ENCODE measurements around the gene C1S.

DNA sequence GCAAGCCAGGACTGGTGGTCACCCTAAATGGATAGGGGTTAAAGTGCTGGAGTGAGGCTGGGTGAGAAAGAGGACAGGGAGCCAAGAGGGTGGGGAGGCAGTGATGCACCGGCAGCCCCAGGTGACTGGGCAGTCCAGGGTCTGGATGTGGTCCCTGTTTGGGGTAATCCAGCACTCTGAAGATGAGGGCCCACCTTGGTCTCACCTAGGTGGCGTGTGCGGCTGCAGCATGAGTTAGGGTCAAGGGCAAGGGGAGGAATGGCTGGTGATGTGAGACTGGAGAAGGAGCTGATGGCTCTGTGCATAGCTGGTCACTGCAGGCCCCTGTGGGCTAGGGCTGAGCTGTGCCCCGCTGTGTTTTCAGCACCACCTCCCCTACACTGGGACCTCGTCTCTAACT lies 50.1 kb downstream of the C1S start:
- TF ChIP-seq RARB (CRISPR knock-in tag; IDR thresholded peaks at IDR 0.05) (no peak), ARNTL (CRISPR knock-in tag; IDR thresholded peaks at IDR 0.05; ENCODE audit: borderline replicate concordance, low read depth) (no peak), ISL1 (CRISPR knock-in tag; IDR thresholded peaks at IDR 0.05) (no peak), ZNF8 (CRISPR knock-in tag; IDR thresholded peaks at IDR 0.05) (no peak), PPARA (CRISPR knock-in tag; IDR thresholded peaks at IDR 0.05; ENCODE audit: borderline replicate concordance) (no peak), ZNF565 (CRISPR knock-in tag; conservative IDR thresholded peaks at IDR 0.05; ENCODE audit: low read depth) (no peak), ZFP3 (CRISPR knock-in tag; IDR thresholded peaks at IDR 0.05) (no peak), BACH2 (CRISPR knock-in tag; IDR thresholded peaks at IDR 0.05; ENCODE audit: borderline replicate concordance) (no peak), TCF4 (CRISPR knock-in tag; IDR thresholded peaks at IDR 0.05; ENCODE audit: borderline replicate concordance) (no peak), GLIS3 (CRISPR knock-in tag; IDR thresholded peaks at IDR 0.05) (no peak)
- TF ChIP-seq, protein P1, sequence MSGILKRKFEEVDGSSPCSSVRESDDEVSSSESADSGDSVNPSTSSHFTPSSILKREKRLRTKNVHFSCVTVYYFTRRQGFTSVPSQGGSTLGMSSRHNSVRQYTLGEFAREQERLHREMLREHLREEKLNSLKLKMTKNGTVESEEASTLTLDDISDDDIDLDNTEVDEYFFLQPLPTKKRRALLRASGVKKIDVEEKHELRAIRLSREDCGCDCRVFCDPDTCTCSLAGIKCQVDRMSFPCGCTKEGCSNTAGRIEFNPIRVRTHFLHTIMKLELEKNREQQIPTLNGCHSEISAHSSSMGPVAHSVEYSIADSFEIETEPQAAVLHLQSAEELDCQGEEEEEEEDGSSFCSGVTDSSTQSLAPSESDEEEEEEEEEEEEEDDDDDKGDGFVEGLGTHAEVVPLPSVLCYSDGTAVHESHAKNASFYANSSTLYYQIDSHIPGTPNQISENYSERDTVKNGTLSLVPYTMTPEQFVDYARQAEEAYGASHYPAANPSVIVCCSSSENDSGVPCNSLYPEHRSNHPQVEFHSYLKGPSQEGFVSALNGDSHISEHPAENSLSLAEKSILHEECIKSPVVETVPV (CRISPR knock-in tag; IDR thresholded peaks at IDR 0.05) = no peak
- TF ChIP-seq, protein P2, sequence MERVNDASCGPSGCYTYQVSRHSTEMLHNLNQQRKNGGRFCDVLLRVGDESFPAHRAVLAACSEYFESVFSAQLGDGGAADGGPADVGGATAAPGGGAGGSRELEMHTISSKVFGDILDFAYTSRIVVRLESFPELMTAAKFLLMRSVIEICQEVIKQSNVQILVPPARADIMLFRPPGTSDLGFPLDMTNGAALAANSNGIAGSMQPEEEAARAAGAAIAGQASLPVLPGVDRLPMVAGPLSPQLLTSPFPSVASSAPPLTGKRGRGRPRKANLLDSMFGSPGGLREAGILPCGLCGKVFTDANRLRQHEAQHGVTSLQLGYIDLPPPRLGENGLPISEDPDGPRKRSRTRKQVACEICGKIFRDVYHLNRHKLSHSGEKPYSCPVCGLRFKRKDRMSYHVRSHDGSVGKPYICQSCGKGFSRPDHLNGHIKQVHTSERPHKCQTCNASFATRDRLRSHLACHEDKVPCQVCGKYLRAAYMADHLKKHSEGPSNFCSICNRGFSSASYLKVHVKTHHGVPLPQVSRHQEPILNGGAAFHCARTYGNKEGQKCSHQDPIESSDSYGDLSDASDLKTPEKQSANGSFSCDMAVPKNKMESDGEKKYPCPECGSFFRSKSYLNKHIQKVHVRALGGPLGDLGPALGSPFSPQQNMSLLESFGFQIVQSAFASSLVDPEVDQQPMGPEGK (CRISPR knock-in tag; IDR thresholded peaks at IDR 0.05; ENCODE audit: borderline replicate concordance) = no peak
- TF ChIP-seq, protein P3, sequence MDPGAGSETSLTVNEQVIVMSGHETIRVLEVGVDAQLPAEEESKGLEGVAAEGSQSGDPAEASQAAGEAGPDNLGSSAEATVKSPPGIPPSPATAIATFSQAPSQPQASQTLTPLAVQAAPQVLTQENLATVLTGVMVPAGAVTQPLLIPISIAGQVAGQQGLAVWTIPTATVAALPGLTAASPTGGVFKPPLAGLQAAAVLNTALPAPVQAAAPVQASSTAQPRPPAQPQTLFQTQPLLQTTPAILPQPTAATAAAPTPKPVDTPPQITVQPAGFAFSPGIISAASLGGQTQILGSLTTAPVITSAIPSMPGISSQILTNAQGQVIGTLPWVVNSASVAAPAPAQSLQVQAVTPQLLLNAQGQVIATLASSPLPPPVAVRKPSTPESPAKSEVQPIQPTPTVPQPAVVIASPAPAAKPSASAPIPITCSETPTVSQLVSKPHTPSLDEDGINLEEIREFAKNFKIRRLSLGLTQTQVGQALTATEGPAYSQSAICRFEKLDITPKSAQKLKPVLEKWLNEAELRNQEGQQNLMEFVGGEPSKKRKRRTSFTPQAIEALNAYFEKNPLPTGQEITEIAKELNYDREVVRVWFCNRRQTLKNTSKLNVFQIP (CRISPR knock-in tag; IDR thresholded peaks at IDR 0.05; ENCODE audit: borderline replicate concordance, low read depth) = no peak
- TF ChIP-seq, protein P4, sequence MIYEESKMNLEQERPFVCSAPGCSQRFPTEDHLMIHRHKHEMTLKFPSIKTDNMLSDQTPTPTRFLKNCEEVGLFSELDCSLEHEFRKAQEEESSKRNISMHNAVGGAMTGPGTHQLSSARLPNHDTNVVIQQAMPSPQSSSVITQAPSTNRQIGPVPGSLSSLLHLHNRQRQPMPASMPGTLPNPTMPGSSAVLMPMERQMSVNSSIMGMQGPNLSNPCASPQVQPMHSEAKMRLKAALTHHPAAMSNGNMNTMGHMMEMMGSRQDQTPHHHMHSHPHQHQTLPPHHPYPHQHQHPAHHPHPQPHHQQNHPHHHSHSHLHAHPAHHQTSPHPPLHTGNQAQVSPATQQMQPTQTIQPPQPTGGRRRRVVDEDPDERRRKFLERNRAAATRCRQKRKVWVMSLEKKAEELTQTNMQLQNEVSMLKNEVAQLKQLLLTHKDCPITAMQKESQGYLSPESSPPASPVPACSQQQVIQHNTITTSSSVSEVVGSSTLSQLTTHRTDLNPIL (CRISPR knock-in tag; IDR thresholded peaks at IDR 0.05; ENCODE audit: low read depth) = no peak

All from SK-N-SH treated with all-trans-retinoic acid at 6 μM for 48 hours (cell line).